ENCODE data around the gene FAM241A.
A peak's percentile ranks its signal among the peaks of the same experiment; 100 is the strongest.
"Not testable (repeated sequence)": the region's sequence is repeated elsewhere in the genome, so short reads cannot be mapped to it uniquely, and the experiment has no call there.

The FAM241A gene

GRCh38 chr4:112145326-112145789 is at the start of gene FAM241A:
Gene FAM241A (plus strand): TSS chr4:112145454. CDS start chr4:112145581, 127 bp downstream.
- peak; percentile 82 to 95 for DNase-seq (ENCODE audit: low read depth in 2 of 2)

DNA sequence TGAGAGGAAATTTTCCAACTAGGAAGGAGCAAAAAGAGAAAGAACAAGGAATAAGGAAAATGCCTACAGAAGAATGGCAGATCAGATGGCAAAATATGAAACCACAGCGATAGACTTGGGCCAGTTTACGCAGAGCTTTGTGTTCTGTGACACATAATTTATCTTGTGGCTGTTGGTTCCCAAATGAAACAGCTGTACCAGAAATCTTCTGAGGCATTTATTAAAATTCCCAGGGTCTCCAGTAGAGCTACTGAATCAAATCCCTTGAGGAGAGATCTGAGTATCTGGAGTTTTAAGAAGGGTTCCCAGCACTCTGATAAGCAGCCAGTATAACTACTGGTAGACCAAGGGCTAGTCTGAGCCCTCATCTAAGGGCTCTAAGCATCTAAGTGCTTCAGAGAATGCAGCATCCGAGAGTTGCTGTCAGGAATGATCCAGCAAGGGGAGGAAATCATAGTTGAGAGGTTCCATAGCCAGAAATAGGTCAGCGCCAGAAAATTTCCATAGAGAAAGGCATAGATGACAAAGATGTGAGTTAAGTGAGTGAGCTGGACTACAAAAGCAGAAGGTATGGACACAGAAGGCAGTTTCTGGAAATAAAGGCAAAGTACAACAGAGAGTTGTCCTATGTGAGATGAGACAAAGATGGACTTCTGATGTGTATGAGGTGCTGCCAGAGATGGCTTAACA is 46.3 kb upstream of the FAM241A start:
- DNase-seq (ENCODE audit: low read depth in 2 of 2), result no peak

- no peak for DNase-seq (ENCODE audit: low read depth in 2 of 2)
These were observed 45.5 kb upstream of the FAM241A start for GRCh38 chr4:112099701-112100297.

DNA sequence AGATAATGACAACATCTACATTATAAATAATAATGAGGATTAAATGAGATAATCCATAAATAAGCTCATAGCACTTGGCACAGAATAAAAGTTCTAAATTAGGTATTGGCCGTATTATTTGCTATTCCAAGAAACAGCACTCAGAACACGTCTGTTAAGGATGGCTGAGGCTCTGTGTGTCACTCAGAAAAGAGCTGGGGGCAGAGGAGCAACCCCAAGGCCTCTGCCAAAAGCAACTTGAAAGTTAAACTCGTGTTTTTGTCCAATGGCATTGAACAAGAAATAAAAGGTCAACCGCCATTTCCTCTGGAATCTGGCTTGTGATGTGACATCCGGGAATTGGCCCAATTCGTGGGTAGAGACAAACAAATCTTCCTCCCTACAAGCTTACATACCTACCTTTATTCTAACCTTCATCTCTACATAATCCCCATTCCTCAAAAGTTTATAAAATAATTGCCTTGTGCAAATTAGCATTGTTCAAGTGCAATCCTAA is 42.3 kb upstream of the FAM241A start:
- DNase-seq (ENCODE audit: low read depth in 2 of 2), result no peak

- no peak for DNase-seq (ENCODE audit: low read depth in 2 of 2)
These were observed 39.9 kb upstream of the FAM241A start for GRCh38 chr4:112105201-112105969.

DNA sequence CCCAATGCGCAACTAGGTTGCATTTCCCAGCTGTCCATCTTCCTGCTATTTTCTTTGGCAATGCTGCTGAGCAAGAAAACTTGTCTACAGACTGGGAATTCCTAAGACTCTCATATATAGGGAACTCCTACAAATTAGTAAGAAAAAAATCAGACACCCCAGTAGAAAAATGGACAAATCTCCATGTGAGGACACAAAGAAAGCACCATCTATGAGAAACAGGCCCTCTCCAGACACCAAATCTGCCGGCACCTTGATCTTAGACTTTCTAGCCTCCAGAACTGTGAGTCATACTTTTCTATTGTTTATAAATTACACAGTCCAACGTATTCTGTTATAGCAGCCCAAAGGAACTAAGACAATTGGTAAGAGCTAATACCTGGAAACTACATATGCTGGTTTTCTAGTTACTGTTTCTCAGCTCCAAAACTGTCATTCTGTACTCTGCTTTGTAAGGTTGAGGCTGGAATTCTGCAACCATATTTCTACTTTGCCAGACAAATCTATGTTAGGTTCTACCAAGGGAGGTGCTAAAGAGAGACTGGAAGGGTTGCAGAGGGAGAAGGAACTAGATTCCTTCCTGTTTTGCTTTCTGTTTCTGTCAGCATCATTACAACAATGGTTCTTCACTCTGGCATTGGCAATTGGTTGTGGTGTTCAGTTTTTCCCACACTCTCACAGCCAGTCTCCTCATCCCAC is 35.7 kb upstream of the FAM241A start:
- DNase-seq (ENCODE audit: low read depth in 2 of 2), result no peak

DNA sequence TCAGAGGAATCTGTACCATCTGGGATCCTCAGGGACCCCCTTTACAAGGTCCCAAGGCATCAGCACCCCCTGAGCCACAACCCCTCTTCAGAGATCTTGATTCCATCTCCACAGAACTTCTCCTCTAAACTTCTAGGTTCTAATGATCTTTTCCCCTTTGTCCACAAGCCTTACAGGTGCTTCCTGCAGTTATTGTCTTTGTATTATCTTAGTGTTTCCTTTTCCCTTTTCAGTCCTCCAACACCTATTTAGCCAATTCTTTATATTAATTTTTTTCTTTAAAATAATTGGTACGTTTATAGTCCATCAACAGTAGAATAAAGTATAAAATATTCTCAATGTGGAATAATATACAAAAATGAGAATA is 35.2 kb upstream of the FAM241A start:
- no peak for DNase-seq (ENCODE audit: low read depth in 2 of 2)

DNA sequence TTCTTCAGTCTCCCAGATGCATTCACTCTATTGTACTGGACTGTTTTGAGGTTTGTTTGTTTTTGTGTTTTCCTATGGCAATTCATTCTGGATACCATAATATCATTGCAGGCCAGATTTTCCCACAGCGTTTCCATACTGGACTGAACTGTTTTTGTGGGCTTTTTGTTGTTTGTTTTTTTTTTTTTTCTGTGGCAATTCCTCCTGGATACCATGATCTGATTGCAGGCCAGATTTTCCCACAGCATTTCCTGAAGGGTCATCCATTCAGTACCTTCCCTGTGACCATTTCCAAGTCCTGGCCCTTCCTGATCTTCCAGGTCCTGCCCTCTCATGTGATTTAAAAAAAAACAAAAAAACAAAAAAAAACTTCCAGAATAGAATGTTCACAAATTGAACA is 33.9 kb upstream of the FAM241A start:
- DNase-seq (ENCODE audit: low read depth in 2 of 2), result no peak

DNA sequence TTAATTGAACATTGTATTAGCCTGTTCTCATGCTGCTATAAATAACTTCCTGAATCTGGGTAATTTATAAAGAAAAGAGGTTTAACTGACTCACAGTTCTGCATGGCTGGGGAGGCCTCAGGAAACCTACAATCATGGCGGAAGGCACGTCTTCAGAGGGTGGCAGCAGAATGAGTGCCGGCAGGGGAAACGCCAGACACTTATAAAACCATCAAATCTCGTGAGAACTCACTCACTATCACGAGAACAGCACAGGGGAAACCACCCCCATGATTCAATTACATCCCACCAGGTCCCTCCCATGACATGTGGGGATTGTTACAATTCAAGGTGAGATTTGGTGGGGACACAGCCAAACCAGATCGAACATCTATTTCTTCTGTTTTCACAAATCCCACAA is 33.2 kb upstream of the FAM241A start:
- DNase-seq (ENCODE audit: low read depth in 2 of 2), result not testable (repeated sequence)

DNA sequence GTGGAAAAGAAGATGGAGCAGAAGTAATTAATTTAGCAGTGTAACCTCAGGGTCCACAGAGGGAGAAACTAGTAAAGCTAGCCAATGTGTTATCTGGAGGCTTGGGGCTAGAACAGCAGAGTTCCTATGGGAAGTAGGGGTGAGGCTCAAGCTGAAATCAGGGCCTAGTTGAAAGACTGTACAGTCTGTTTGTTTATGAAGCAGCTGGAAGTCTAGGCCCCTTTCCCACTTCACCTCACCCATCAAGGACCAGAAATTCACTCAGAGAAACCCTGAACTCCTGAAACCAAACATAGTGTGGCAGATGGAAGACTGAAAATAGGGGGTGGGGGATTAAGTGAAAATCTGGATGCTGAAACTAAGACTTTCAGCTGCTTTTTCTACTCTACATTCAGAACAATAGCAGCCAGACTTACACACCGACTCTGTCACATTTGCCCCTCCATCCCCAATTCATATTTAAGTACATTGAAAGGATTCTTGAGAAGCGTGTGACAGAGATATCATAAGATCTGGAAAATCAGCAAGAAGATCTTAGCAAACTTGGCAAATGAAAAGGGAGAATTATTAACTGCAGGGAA is 32.6 kb upstream of the FAM241A start:
- DNase-seq (ENCODE audit: low read depth in 2 of 2), result no peak

DNA sequence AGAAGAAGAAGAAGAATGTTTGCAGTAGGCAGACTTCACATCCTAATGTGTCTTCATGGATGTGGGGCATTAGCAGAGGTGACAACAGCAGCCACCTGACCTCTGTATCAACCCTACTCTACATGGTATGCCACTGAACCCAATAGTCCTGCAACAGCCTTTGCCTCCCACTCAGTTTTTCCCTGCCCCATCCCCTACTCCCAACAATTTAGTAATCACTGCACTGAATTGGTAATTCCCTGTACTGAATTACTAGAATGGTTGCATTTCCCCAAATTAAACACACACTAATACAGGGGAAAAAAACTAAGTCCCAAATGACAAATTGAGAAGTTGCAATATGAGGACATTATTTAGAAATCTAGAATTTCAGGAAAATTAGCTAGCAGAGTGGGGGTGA is 31.4 kb upstream of the FAM241A start:
- no peak for DNase-seq (ENCODE audit: low read depth in 2 of 2)

DNA sequence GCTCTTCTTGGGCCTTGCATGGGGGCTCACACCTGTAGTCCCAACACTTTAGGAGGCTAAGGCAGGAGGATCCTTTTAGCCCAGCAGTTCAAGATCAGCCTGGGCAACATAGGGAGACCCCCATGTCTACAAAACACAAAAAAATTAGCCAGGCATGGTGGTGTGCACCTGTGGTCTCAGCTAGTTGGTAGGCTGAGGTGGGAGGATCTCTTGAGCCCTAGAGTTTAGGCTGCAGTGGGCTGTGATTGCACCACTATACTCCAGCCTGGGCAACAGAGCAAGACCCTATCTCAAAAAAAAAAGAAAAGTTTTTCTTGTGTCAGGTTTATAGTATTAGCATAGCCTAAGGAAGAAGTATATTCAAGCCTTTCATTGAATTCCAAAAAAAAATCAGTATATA is 30.8 kb upstream of the FAM241A start:
- no peak for DNase-seq (ENCODE audit: low read depth in 2 of 2)

DNA sequence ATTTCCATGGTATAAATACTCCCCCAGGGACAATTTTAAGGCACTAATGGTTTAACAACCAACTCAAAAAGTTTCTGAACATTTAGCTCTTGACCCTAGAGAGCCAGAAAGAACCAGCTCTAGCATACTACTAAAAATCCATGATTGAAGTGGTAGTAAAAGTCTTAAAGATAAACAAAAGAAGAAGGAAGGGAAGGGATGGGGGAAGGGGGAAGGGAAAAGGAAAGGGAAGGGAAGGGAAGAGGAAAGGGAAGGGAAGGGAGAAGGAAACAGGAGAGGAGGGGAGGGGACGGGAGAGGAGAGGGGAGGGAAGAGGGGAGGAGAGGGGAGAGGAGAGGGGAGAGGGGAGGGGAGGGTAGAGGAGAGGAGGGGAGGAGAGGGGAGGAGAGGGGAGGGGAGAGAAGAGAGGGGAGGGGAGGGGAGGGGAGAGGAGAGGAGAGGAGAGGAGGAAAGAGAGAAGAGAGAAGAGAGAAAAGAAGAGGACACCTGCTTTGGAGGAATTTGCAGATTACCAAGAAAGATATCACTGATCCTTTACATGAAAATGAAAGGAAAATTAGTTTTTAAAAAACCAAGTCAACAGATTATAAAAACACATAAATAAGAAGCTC is 26.4 kb upstream of the FAM241A start:
- no peak for DNase-seq (ENCODE audit: low read depth in 2 of 2)

DNA sequence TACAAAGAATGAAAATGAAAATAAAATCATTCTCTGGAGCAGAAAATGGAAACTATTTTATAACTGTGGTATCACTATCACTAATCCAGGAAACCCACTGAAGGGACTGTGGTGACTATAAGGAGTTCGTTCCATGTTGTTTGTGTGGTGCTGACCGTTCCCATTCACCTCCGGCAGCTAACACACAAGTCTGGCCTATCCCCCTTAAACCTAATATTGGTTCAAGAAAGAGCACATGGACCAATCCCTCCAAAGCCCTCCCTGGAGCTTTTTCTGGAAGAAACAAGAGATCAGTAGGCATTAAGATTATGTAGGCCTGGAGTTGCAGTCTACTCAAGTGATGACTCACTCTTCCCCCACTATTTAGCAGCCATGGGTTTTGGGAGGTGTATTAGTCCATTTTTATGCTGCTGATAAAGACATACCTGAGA is 25.9 kb upstream of the FAM241A start:
- no peak for DNase-seq (ENCODE audit: low read depth in 2 of 2)

GRCh38 chr4:112120021-112120420 is 25.2 kb upstream of the FAM241A start:
- no peak for DNase-seq (ENCODE audit: low read depth in 2 of 2)

GRCh38 chr4:112125416-112125815 is 19.8 kb upstream of the FAM241A start:
- DNase-seq (ENCODE audit: low read depth in 2 of 2), result no peak

GRCh38 chr4:112127048-112127637 is 18.1 kb upstream of the FAM241A start:
- DNase-seq (ENCODE audit: low read depth in 2 of 2), result no peak

DNA sequence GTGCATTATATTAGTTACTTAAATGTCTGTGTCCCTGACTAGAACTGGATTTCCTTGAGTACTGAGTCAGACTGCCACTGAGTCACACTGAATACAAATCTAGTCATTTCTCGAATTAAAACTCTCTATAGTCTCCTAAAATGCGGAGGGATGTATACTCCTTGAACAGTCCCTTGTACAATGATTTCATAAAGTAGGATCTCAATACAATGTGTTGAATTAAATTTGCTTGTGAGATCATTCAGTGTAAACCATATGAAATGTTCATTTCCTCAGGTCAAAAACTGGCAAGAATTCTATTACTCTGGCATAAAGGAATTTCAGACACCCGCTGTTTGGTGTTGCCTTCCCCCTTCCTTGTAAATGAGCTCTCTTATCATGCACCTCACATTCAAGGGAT is 17.5 kb upstream of the FAM241A start:
- no peak for DNase-seq (ENCODE audit: low read depth in 2 of 2)

GRCh38 chr4:112128452-112128851 is 16.8 kb upstream of the FAM241A start:
- no peak for DNase-seq (ENCODE audit: low read depth in 2 of 2)

- no peak for DNase-seq (ENCODE audit: low read depth in 2 of 2)
These were observed 14.3 kb upstream of the FAM241A start for GRCh38 chr4:112130906-112131305.

GRCh38 chr4:112136551-112136950 is 8.7 kb upstream of the FAM241A start:
- no peak for DNase-seq (ENCODE audit: low read depth in 2 of 2)
